ENCODE data around the gene ADARB1.

GRCh38 chr21:45226540-45227326, 152.4 kb downstream of the ADARB1 start:
- TF ChIP-seq CTCF (conservative IDR thresholded peaks at IDR 0.05; ENCODE audit: low read length) (no peak), EZH2phosphoT487 (IDR thresholded peaks at IDR 0.05; ENCODE audit: borderline replicate concordance, low read depth, low read length) (no peak)

Data from OCI-LY7 (cell line).